Smooth muscle cell (in vitro differentiated cells): ENCODE measurements around the gene C22orf39. TPM values are rescaled to one million over a fixed set of nuclear protein-coding genes. Genes with fewer than 3 reads are reported as not detected.

Experiments used
- DNase-seq: peaks from one replicate; lab custom pipeline; 2025; ENCODE audit not compliant: unreplicated experiment; lab: John Stamatoyannopoulos, UW
- H2AFZ ChIP-seq: fragments of 200-600 bp; sonication (generic); 2 replicates; pipeline ENCODE4 v1.6.0; 2016; ENCODE audit warnings: antibody characterized with exemption, low read depth, mild to moderate bottlenecking
- H3F3A ChIP-seq: fragments of 200-600 bp; sonication (generic); 2 replicates; pipeline ENCODE4 v1.6.0; 2017; ENCODE audit warnings: antibody characterized with exemption, low read depth
- H3K27ac ChIP-seq: fragments of 200-600 bp; sonication (generic); 2 replicates; pipeline ENCODE4 v1.5.1; 2016; ENCODE audit warnings: low read depth, mild to moderate bottlenecking
- H3K27me3 ChIP-seq: fragments of 200-600 bp; sonication (generic); 2 replicates; pipeline ENCODE4 v1.6.1; 2016; ENCODE audit warnings: low read depth, mild to moderate bottlenecking
- H3K36me3 ChIP-seq: fragments of 200-600 bp; sonication (generic); 2 replicates; pipeline ENCODE4 v1.5.1; 2016; ENCODE audit warnings: low read depth
- H3K4me1 ChIP-seq: fragments of 200-600 bp; sonication (generic); 2 replicates; pipeline ENCODE4 v1.5.1; 2016; ENCODE audit warnings: low read depth
- H3K4me2 ChIP-seq: fragments of 200-600 bp; sonication (generic); 2 replicates; pipeline ENCODE4 v1.6.0; 2016; ENCODE audit warnings: mild to moderate bottlenecking
- H3K4me3 ChIP-seq: fragments of 200-600 bp; sonication (generic); 2 replicates; pipeline ENCODE4 v1.5.1; 2016; ENCODE audit warnings: mild to moderate bottlenecking
- H3K79me2 ChIP-seq: fragments of 200-600 bp; sonication (generic); 2 replicates; pipeline ENCODE4 v1.6.0; 2016; ENCODE audit warnings: low read depth, mild to moderate bottlenecking
- H3K9ac ChIP-seq: fragments of 200-600 bp; sonication (generic); 2 replicates; pipeline ENCODE4 v1.6.0; 2016; ENCODE audit warnings: low read depth
- H3K9me3 ChIP-seq: fragments of 200-600 bp; sonication (generic); replicated peaks from 2 replicates; pipeline ENCODE4 v1.5.1; 2016; ENCODE audit warnings: low read depth
- H4K20me1 ChIP-seq: fragments of 200-600 bp; sonication (generic); 2 replicates; pipeline ENCODE4 v1.6.0; 2016; ENCODE audit warnings: low read depth
- WGBS: methylation state at CpG from one replicate; pipeline ENCODE4 v1.1.7; 2016; ENCODE audit warnings: low lambda C conversion rate; 5-methylcytosine and 5-hydroxymethylcytosine counted together
- polyA plus RNA-seq: library from polyadenylated mRNA; unstranded; fragments of >200 nt; fragmentation: Nextera tagmentation; extraction: Ambion mirVana; gene quantifications from 2 replicates; pipeline ENCODE4 v1.2.1, GENCODE V29; 2016
- total RNA-seq: library from RNA; depleted of rRNA; stranded (reverse); fragments of >200 nt; gene quantifications from 2 replicates; pipeline ENCODE4 v1.2.3, GENCODE V29; 2014
- TF ChIP-seq, protein P1 (sequence below): fragments of 200-600 bp; sonication (generic); IDR thresholded peaks from 2 replicates; pipeline ENCODE4 v1.5.1; 2017; ENCODE audit warnings: borderline replicate concordance, mild to moderate bottlenecking, antibody characterized with exemption; ENCODE audit not compliant: insufficient read depth, poor library complexity, severe bottlenecking

Gene C22orf39
- total and polyA plus RNA-seq, 2 experiments from 2014 or later, result 16.5 to 29.5 TPM

DNA sequence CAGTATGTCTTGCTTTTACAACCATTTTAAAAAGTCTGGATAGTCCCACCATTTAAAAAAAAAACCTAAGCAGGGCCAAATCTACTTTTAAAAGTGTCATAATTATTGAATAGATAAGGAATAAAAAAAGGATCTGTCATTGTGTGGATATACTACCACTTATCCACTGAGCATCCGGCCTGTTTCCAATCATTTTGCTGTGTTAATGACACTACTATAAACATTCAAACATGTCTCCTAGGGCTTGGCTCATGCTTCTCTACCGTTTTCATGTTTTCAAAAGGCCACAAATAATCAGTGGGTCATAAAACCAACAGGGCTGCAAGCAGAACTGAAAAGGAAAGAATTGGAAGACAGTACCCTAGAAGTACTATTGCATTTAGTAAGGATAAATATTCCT is 12.5 kb upstream of the C22orf39 start:
- Histone ChIP-seq H3K9ac (no peak overlapping the region), H3K4me1 (no peaks in the 10 kb centered on the region), H3K36me3 (no peaks in the 10 kb centered on the region), H3F3A (no peaks in the 10 kb centered on the region), H3K9me3 (no peaks in the 10 kb centered on the region), H3K4me2 (no peak overlapping the region), H4K20me1 (peaks cover 7% of the 10 kb centered on the region), H3K27me3 (no peaks in the 10 kb centered on the region), H3K27ac (no peak overlapping the region), H2AFZ (no peak overlapping the region), H3K79me2 (no peaks in the 10 kb centered on the region), H3K4me3 (no peak overlapping the region)
- 90% methylated on average over 2 of the region's 2 CpGs for WGBS
- TF ChIP-seq, protein P1, sequence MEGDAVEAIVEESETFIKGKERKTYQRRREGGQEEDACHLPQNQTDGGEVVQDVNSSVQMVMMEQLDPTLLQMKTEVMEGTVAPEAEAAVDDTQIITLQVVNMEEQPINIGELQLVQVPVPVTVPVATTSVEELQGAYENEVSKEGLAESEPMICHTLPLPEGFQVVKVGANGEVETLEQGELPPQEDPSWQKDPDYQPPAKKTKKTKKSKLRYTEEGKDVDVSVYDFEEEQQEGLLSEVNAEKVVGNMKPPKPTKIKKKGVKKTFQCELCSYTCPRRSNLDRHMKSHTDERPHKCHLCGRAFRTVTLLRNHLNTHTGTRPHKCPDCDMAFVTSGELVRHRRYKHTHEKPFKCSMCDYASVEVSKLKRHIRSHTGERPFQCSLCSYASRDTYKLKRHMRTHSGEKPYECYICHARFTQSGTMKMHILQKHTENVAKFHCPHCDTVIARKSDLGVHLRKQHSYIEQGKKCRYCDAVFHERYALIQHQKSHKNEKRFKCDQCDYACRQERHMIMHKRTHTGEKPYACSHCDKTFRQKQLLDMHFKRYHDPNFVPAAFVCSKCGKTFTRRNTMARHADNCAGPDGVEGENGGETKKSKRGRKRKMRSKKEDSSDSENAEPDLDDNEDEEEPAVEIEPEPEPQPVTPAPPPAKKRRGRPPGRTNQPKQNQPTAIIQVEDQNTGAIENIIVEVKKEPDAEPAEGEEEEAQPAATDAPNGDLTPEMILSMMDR, result no peak
- DNase-seq, result no peak

DNA sequence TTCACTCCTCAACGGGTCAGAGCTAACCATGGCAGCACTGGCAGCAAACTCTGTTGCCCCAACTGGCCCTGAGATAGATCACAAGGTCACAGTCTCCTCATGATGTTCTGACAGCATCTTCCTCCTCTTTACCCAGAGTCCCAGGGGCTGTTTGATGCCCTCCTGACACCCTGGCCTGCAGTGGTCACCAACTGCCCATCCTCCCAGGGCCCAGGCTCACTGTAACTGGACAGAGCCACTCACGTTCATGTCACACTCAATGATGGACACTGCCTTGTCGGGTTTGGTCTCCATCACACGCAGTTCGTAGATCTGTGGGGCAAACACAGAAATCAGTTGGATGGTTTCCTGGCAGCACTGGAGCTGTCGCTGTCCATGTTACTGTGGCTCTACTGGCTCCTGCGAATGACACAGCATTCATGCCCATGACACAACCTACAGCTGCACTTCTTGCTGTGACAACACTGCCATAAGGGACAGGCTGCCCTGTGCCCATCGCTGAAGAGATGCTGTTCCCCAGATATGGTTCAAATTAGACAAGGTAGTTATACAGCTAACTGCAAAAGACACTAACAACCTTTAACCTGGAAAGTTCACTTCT is 10.4 kb upstream of the C22orf39 start:
- no peak overlapping the region for H3K9ac ChIP-seq
- 99% methylated on average over 8 of the region's 8 CpGs for WGBS
- H3F3A ChIP-seq, result no peaks in the 10 kb centered on the region
- H2AFZ ChIP-seq, result no peak overlapping the region
- H3K9me3 ChIP-seq, result no peaks in the 10 kb centered on the region
- no peaks in the 10 kb centered on the region for H3K36me3 ChIP-seq
- no peak overlapping the region for H3K27ac ChIP-seq
- no peak for DNase-seq
- H3K27me3 ChIP-seq, result no peaks in the 10 kb centered on the region
- H4K20me1 ChIP-seq, result no peaks in the 10 kb centered on the region
- no peak overlapping the region for H3K4me2 ChIP-seq
- TF ChIP-seq, protein P1, result no peak
- H3K4me3 ChIP-seq, result no peak overlapping the region
- H3K79me2 ChIP-seq, result no peaks in the 10 kb centered on the region
- H3K4me1 ChIP-seq, result no peaks in the 10 kb centered on the region

DNA sequence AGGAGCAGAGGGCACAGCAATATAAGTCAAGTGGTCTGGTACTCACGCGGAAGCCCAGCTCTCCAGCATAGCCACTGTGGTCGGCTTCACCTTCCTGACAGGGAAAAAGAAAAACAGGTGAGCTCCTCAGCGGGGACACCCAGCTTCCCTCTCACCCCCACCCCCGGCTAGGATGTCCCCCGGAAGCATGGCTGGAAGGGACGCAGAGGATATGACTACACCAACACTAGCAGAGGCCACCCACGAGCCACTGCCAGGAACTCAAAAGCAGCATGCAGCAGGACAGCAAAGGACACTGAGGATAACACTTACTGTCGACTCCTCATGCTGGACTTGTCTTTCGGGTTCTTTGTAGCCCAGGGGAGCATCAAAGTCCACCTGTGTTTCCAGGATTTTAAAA is 9.0 kb upstream of the C22orf39 start:
- no peaks in the 10 kb centered on the region for H3K36me3 ChIP-seq

More for the DNA sequence above, 9.0 kb upstream of the C22orf39 start:
- Histone ChIP-seq H4K20me1 (no peaks in the 10 kb centered on the region), H2AFZ (no peak overlapping the region), H3K4me3 (no peak overlapping the region), H3K27me3 (no peaks in the 10 kb centered on the region), H3F3A (no peaks in the 10 kb centered on the region), H3K9me3 (no peaks in the 10 kb centered on the region), H3K27ac (no peak overlapping the region), H3K9ac (no peak overlapping the region), H3K4me1 (no peaks in the 10 kb centered on the region), H3K79me2 (no peaks in the 10 kb centered on the region), H3K4me2 (no peak overlapping the region)
- TF ChIP-seq, protein P1, result no peak
- WGBS, result 97% methylated on average over 10 of the region's 10 CpGs
- DNase-seq, result no peak
